Sigmoid colon (tissue), 7 donors: ENCODE measurements around the gene CTBS. TPM values are rescaled to one million over a fixed set of nuclear protein-coding genes. Genes with fewer than 3 reads are reported as not detected.

ENCODE experiments used
- DNase-seq: peaks from one replicate; pipeline ENCODE4 v3.0.0-alpha.2; 2019
- H3K27ac ChIP-seq, 4 donors: fragments of 200-600 bp; sonication (generic); one replicate each; pipeline ENCODE4 v1.5.1; 2016 to 2019; ENCODE audit warnings: mild to moderate bottlenecking in 1 of 4
- H3K27me3 ChIP-seq, 3 donors: fragments of 200-600 bp; sonication (generic); one replicate each; pipeline ENCODE4 v1.5.1; 2019; ENCODE audit warnings: mild to moderate bottlenecking in 1 of 3
- H3K36me3 ChIP-seq, 4 donors: fragments of 200-600 bp; sonication (generic); one replicate each; pipeline ENCODE4 v1.5.1; 2016 to 2019
- H3K4me1 ChIP-seq, 4 donors: fragments of 200-600 bp; sonication (generic); one replicate each; pipeline ENCODE4 v1.5.1; 2017 to 2019
- H3K4me3 ChIP-seq, 4 donors: fragments of 200-600 bp; sonication (generic); one replicate each; pipeline ENCODE4 v1.5.1; 2017 to 2019; ENCODE audit warnings: mild to moderate bottlenecking in 2 of 4, moderate library complexity in 1 of 4
- H3K9me3 ChIP-seq, 4 donors: fragments of 200-600 bp in 3 of 4; sonication (generic) in 3 of 4; one replicate each; pipeline versions ENCODE4 v1.5.1 to v1.6.1; 2013 to 2019
- CTCF ChIP-seq, 4 experiments: fragments of 450-650 bp in 3 of 4; fragments of 200-600 bp in 1 of 4; IDR thresholded peaks; one replicate each; pipeline ENCODE4 v1.5.1; 2016 to 2019; ENCODE audit warnings: antibody characterized with exemption in 4 of 4, mild to moderate bottlenecking in 3 of 4, moderate library complexity in 2 of 4
- EP300 ChIP-seq, 4 donors: sonication (generic); formaldehyde crosslinking; IDR thresholded peaks; one replicate each; pipeline ENCODE4 v1.6.1; 2017; ENCODE audit warnings: antibody characterized with exemption in 4 of 4
- POLR2A ChIP-seq, 2 donors: fragments of 450-650 bp; IDR thresholded peaks; one replicate each; pipeline ENCODE4 v1.6.1; 2016; ENCODE audit warnings: antibody characterized with exemption in 2 of 2, mild to moderate bottlenecking in 2 of 2, moderate library complexity in 2 of 2
- POLR2AphosphoS5 ChIP-seq, 4 donors: sonication (generic); formaldehyde crosslinking; IDR thresholded peaks; one replicate each; pipeline ENCODE4 v1.6.1; 2017; ENCODE audit warnings: antibody characterized with exemption in 4 of 4
- WGBS, 2 donors: extraction: QIAGEN DNeasy Blood & Tissue Kit; methylation state at CpG; one replicate each; pipeline ENCODE4 v1.1.7; 2013; 5-methylcytosine and 5-hydroxymethylcytosine counted together
- intact Hi-C: fragments of 100-400 bp; cut with DNase I; formaldehyde crosslinking; loops from one replicate; pipeline ENCODE4 v1.15.1; 2023
- polyA plus RNA-seq, 3 donors: library from polyadenylated mRNA; stranded (reverse); fragments of 200-250 nt; gene quantifications; one replicate each; pipeline ENCODE4 v1.2.3, GENCODE V29; 2013
- total RNA-seq, 4 donors: library from RNA; depleted of rRNA; stranded (reverse); fragments of >200 nt; gene quantifications; one replicate each; pipeline ENCODE4 v1.1.0, GENCODE V29; 2016
- donor health status: healthy with polysubstance abuse.
- donor health status: Bipolar disorder and iron deficiency.
- donor health status: healthy.

The CTBS gene
- total and polyA plus RNA-seq, 7 donors = 8.3 to 20.1 (median 12.6) TPM

DNA sequence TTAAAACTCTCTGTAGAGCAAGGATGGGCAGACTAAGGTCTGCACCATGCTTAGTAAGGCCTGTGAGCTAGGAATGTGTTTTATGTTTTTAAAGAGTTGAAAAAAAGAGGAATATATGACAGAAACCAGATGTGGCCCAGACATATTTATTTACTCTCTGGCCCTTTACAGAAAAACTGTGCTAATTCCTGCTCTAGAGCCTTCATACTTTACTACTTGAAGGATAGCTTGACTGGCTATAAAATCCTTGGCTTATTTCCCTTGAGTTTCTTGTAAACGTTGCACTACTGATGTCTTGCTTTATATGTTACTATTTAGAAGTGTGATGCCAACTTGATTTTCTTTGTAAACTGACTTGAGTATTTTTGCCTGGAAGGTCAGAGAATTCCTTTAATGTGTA lies 33.5 kb downstream of the CTBS start:
- Histone ChIP-seq H3K9me3 (no peaks in the 10 kb centered on the region), H3K27me3 (no peaks in the 10 kb centered on the region), H3K36me3 (no peaks in the 10 kb centered on the region), H3K4me3 (no peak overlapping the region), H3K4me1 (peaks cover 0 to 30% (median 8%) of the 10 kb centered on the region in 4 donors), H3K27ac (peak overlapping the region in 2 of 4 donors; percentile 11 to 48)
- WGBS, 2 donors = 11 to 51% methylated on average over 1 of the region's 1 CpG
- intact Hi-C loops = loop anchor here (2.0 to 5.0 kb wide), 2 partner anchors 34 to 98 kb away; partner anchors contain the start of genes GNG5 and SPATA1
- no peak for DNase-seq
- TF ChIP-seq POLR2A (IDR thresholded peaks at IDR 0.05) = no peak
- TF ChIP-seq POLR2AphosphoS5 (IDR thresholded peaks at IDR 0.05) = peak; percentile 56 to 87 (median 74)
- TF ChIP-seq CTCF (IDR thresholded peaks at IDR 0.05) = no peak
- TF ChIP-seq EP300 (IDR thresholded peaks at IDR 0.05) = peak in 3 of 4 donors; percentile 5 to 56 (median 32)

DNA sequence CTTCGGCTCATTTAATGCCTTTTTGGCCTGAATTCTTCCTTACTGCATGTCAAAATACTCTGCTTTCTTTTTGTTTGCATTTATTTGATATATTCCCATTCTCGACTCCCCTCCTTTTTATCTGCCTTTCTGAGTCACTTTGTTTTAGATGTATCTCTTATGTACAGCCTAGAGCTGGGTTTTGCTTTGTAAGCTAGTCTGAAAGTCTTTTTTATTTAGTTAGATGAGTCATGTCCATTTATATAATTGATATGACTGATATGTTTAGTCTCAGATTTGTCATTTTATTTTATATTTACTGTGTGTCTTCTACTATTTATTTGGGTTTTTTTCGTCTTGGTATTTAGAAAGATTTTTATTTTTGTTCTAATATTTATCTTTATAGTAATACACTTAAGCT lies 34.3 kb downstream of the CTBS start:
- DNase-seq = no peak
- H3K4me3 ChIP-seq = no peak overlapping the region
- no peaks in the 10 kb centered on the region for H3K9me3 ChIP-seq
- no peaks in the 10 kb centered on the region for H3K36me3 ChIP-seq
- H3K4me1 ChIP-seq = peaks cover 0 to 30% (median 8%) of the 10 kb centered on the region in 4 donors
- 86 to 91% methylated on average over 3 of the region's 3 CpGs for WGBS, 2 donors
- no peak overlapping the region for H3K27ac ChIP-seq
- H3K27me3 ChIP-seq = no peaks in the 10 kb centered on the region
- TF ChIP-seq POLR2AphosphoS5 (IDR thresholded peaks at IDR 0.05) (no peak), CTCF (IDR thresholded peaks at IDR 0.05) (no peak), EP300 (IDR thresholded peaks at IDR 0.05) (no peak), POLR2A (IDR thresholded peaks at IDR 0.05) (no peak)
- intact Hi-C loops = loop anchor here (2.0 to 5.0 kb wide), 2 partner anchors 33 to 98 kb away; partner anchors contain the start of genes GNG5 and SPATA1

- intact Hi-C loops = no loop called here
- no peaks in the 10 kb centered on the region for H3K9me3 ChIP-seq
These were observed 35.6 kb downstream of the CTBS start for GRCh38 chr1:84538599-84538998.

DNA sequence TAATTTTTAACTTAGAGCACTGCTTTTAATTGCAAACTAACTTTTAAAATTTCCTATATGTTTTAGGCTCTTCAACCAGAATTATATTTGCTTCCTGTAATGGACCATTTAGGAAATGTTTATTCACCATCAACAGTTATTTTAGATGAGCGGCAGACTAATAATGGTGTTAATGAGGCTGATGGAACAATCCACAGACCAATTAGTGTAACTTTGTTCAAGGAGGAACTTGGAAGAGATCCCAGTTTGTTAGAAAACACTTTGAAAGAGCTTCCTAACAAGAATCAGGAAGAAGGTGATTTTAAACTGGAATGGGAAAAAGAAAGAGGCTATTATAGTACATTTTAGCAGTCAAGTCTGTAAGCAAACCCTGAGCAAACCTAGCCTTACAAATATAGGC lies 48.5 kb downstream of the CTBS start:
- intact Hi-C loops = no loop called here
- H3K36me3 ChIP-seq = no peaks in the 10 kb centered on the region
- H3K9me3 ChIP-seq = no peaks in the 10 kb centered on the region
- H3K4me1 ChIP-seq = no peaks in the 10 kb centered on the region
- no peak for DNase-seq
- 70 to 76% methylated on average over 1 of the region's 1 CpG for WGBS, 2 donors
- no peak for TF ChIP-seq EP300 (IDR thresholded peaks at IDR 0.05)
- TF ChIP-seq CTCF (IDR thresholded peaks at IDR 0.05) = no peak
- TF ChIP-seq POLR2A (IDR thresholded peaks at IDR 0.05) = no peak
- no peak for TF ChIP-seq POLR2AphosphoS5 (IDR thresholded peaks at IDR 0.05)
- H3K27me3 ChIP-seq = no peaks in the 10 kb centered on the region
- H3K4me3 ChIP-seq = no peak overlapping the region
- no peak overlapping the region for H3K27ac ChIP-seq

More at GRCh38 chr1:84538599-84538998, 35.6 kb downstream of the CTBS start:
- Histone ChIP-seq H3K27ac (no peak overlapping the region), H3K4me1 (peaks cover 0 to 20% (median 8%) of the 10 kb centered on the region in 4 donors), H3K4me3 (no peak overlapping the region), H3K36me3 (no peaks in the 10 kb centered on the region), H3K27me3 (no peaks in the 10 kb centered on the region)
- no peak for TF ChIP-seq POLR2A (IDR thresholded peaks at IDR 0.05)
- TF ChIP-seq POLR2AphosphoS5 (IDR thresholded peaks at IDR 0.05) = no peak
- no peak for TF ChIP-seq CTCF (IDR thresholded peaks at IDR 0.05)
- TF ChIP-seq EP300 (IDR thresholded peaks at IDR 0.05) = no peak
- DNase-seq = no peak

DNA sequence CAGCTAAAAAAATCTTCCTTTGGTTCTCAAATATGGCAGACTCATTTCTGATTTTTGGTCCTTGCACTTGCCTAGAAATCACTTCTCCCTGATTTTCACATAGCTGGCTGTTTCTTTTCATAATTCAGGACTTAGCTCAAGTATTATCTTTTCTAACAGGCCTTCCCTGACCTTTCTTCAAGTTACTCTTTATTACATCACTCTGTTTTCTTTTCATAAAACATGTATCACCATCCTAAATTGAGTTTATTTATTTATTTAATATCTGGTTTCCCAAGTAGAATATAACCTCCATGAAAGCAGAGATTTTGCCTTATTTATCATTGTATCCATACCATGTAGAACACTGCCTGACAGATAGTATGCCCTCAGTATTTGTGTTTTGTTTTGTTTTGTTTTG lies 49.6 kb downstream of the CTBS start:
- Histone ChIP-seq H3K9me3 (no peaks in the 10 kb centered on the region), H3K4me1 (no peaks in the 10 kb centered on the region), H3K27me3 (no peaks in the 10 kb centered on the region), H3K36me3 (no peaks in the 10 kb centered on the region), H3K4me3 (no peak overlapping the region), H3K27ac (no peak overlapping the region)
- no peak for DNase-seq
- intact Hi-C loops = no loop called here
- TF ChIP-seq EP300 (IDR thresholded peaks at IDR 0.05) (no peak), POLR2A (IDR thresholded peaks at IDR 0.05) (no peak), POLR2AphosphoS5 (IDR thresholded peaks at IDR 0.05) (no peak), CTCF (IDR thresholded peaks at IDR 0.05) (no peak)
